Daoy (cell line): ENCODE measurements around the gene CTDNEP1. TPM values are rescaled to one million over a fixed set of nuclear protein-coding genes. Genes with fewer than 3 reads are reported as not detected.
"Not testable (repeated sequence)": the region's sequence is repeated elsewhere in the genome, so short reads cannot be mapped to it uniquely, and the experiment has no call there.

ENCODE experiments used
- DNase-seq: peaks from one replicate; pipeline ENCODE4 v3.0.0-alpha.2; 2015; ENCODE audit warnings: low read depth
- total RNA-seq: library from RNA; depleted of rRNA; stranded (reverse); fragments of >200 nt; shearing (Covaris generic); gene quantifications from 2 replicates; pipeline ENCODE4 v1.2.3, GENCODE V29; 2014

The CTDNEP1 gene
- total RNA-seq, 1 experiment from 2014 or later, result 25.5 TPM

GRCh38 chr17:7248796-7249195 lies 2.7 kb downstream of the CTDNEP1 start:
- DNase-seq, result no peak

GRCh38 chr17:7246779-7247178 lies 4.8 kb downstream of the CTDNEP1 start:
- DNase-seq, result no peak

GRCh38 chr17:7243838-7244237 lies 7.7 kb downstream of the CTDNEP1 start:
- DNase-seq, result not testable (repeated sequence)

GRCh38 chr17:7243453-7243729 lies 8.1 kb downstream of the CTDNEP1 start:
- no peak for DNase-seq

GRCh38 chr17:7242717-7243452 lies 8.6 kb downstream of the CTDNEP1 start:
- peak; percentile 96 for DNase-seq

GRCh38 chr17:7241783-7242716 lies 9.5 kb downstream of the CTDNEP1 start, which contains the start of gene GABARAP:
Gene GABARAP (minus strand): TSS chr17:7242449. CDS start chr17:7242330, 119 bp downstream.
- peak; percentile 92 for DNase-seq

GRCh38 chr17:7241090-7241733 lies 10.3 kb downstream of the CTDNEP1 start:
- DNase-seq, result no peak

GRCh38 chr17:7240375-7240774 lies 11.2 kb downstream of the CTDNEP1 start:
- DNase-seq, result no peak

GRCh38 chr17:7239091-7240027 lies 12.2 kb downstream of the CTDNEP1 start, which contains the start of gene PHF23:
Gene PHF23 (minus strand): TSS chr17:7239457. CDS start chr17:7239279, 178 bp downstream.
- DNase-seq, result peak; percentile 99

GRCh38 chr17:7238420-7239090 lies 13.0 kb downstream of the CTDNEP1 start:
- no peak for DNase-seq

- DNase-seq, result peak; percentile 82
Observed at GRCh38 chr17:7237761-7238419, 13.6 kb downstream of the CTDNEP1 start.

- DNase-seq, result no peak
Observed at GRCh38 chr17:7237266-7237760, 14.2 kb downstream of the CTDNEP1 start.

- DNase-seq, result no peak
Observed at GRCh38 chr17:7236808-7237207, 14.7 kb downstream of the CTDNEP1 start.

- peak; percentile 59 for DNase-seq
Observed at GRCh38 chr17:7235693-7236665, 15.6 kb downstream of the CTDNEP1 start.

GRCh38 chr17:7234083-7234951 lies 17.2 kb downstream of the CTDNEP1 start, which contains the start of gene DVL2:
Gene DVL2 (minus strand): TSS chr17:7234517. CDS start chr17:7234262, 255 bp downstream.
- DNase-seq, result peak; percentile 98

- DNase-seq, result no peak
Observed at GRCh38 chr17:7233701-7234082, 17.8 kb downstream of the CTDNEP1 start.

GRCh38 chr17:7232114-7232513 lies 19.4 kb downstream of the CTDNEP1 start:
- DNase-seq, result no peak
